Activated effector memory CD4-positive, alpha-beta T cell treated with Interleukin-2 at 50 U/mL for 16 hours (primary cell): ENCODE results near the gene ZRANB3.
"Not testable (repeated sequence)": the region's sequence is repeated elsewhere in the genome, so short reads cannot be mapped to it uniquely, and the experiment has no call there.

Experiments
- DNase-seq: peaks from one replicate; pipeline ENCODE4 v3.0.0-alpha.2; 2020

Gene ZRANB3

GRCh38 chr2:135485441-135485840 lies 45.6 kb downstream of the ZRANB3 start:
- no peak for DNase-seq

GRCh38 chr2:135475128-135475527 lies 55.9 kb downstream of the ZRANB3 start:
- no peak for DNase-seq

- DNase-seq, result no peak
These were observed 57.5 kb downstream of the ZRANB3 start for GRCh38 chr2:135473567-135473966.

GRCh38 chr2:135471106-135471505 lies 59.9 kb downstream of the ZRANB3 start:
- DNase-seq, result no peak

GRCh38 chr2:135457279-135457678 lies 73.7 kb downstream of the ZRANB3 start:
- DNase-seq, result no peak

GRCh38 chr2:135456835-135457234 lies 74.2 kb downstream of the ZRANB3 start:
- no peak for DNase-seq

GRCh38 chr2:135456431-135456830 lies 74.6 kb downstream of the ZRANB3 start:
- no peak for DNase-seq

- DNase-seq, result no peak
These were observed 76.4 kb downstream of the ZRANB3 start for GRCh38 chr2:135454608-135455007.

- not testable (repeated sequence) for DNase-seq
These were observed 78.0 kb downstream of the ZRANB3 start for GRCh38 chr2:135453027-135453426.

GRCh38 chr2:135451966-135452365 lies 79.1 kb downstream of the ZRANB3 start:
- DNase-seq, result no peak

GRCh38 chr2:135443013-135443412 lies 88.0 kb downstream of the ZRANB3 start:
- not testable (repeated sequence) for DNase-seq

- not testable (repeated sequence) for DNase-seq
These were observed 95.9 kb downstream of the ZRANB3 start for GRCh38 chr2:135435155-135435554.

GRCh38 chr2:135424849-135425248 lies 106.2 kb downstream of the ZRANB3 start:
- DNase-seq, result no peak

GRCh38 chr2:135422898-135423297 lies 108.1 kb downstream of the ZRANB3 start:
- no peak for DNase-seq

- no peak for DNase-seq
These were observed 119.4 kb downstream of the ZRANB3 start for GRCh38 chr2:135411646-135412045.

GRCh38 chr2:135409436-135409835 lies 121.6 kb downstream of the ZRANB3 start:
- DNase-seq, result no peak

GRCh38 chr2:135396259-135396658 lies 134.8 kb downstream of the ZRANB3 start:
- not testable (repeated sequence) for DNase-seq

- DNase-seq, result no peak
These were observed 144.0 kb downstream of the ZRANB3 start for GRCh38 chr2:135386993-135387392.

- DNase-seq, result no peak
These were observed 152.4 kb downstream of the ZRANB3 start for GRCh38 chr2:135378591-135378990.

- no peak for DNase-seq
These were observed 157.3 kb downstream of the ZRANB3 start for GRCh38 chr2:135373702-135374101.

- DNase-seq, result no peak
These were observed 181.1 kb downstream of the ZRANB3 start for GRCh38 chr2:135349941-135350340.

- DNase-seq, result not testable (repeated sequence)
These were observed 182.8 kb downstream of the ZRANB3 start for GRCh38 chr2:135348096-135348704.

- no peak for DNase-seq
These were observed 193.9 kb downstream of the ZRANB3 start for GRCh38 chr2:135337071-135337470.

GRCh38 chr2:135335256-135335655 lies 195.8 kb downstream of the ZRANB3 start:
- no peak for DNase-seq

GRCh38 chr2:135327146-135327545 lies 203.9 kb downstream of the ZRANB3 start:
- no peak for DNase-seq
